Activated naive CD4-positive, alpha-beta T cell treated with anti-CD3 and anti-CD28 coated beads, Interleukin-2, amount 50 U/mL, for 24 hours (primary cell): ENCODE measurements around the gene PYCR2.

ENCODE experiments used
- H3K27ac Mint-ChIP-seq: one replicate; pipeline ENCODE4 v1.8.0; 2021; ENCODE audit warnings: mild to moderate bottlenecking, mixed read lengths
- H3K27me3 Mint-ChIP-seq: one replicate; pipeline ENCODE4 v1.8.0; 2021; ENCODE audit warnings: mixed read lengths
- H3K36me3 Mint-ChIP-seq: one replicate; pipeline ENCODE4 v1.8.0; 2021; ENCODE audit warnings: mixed read lengths
- H3K4me1 Mint-ChIP-seq: one replicate; pipeline ENCODE4 v1.8.0; 2021; ENCODE audit warnings: mixed read lengths
- H3K4me3 Mint-ChIP-seq: one replicate; pipeline ENCODE4 v1.8.0; 2021; ENCODE audit warnings: mild to moderate bottlenecking, mixed read lengths
- H3K9me3 Mint-ChIP-seq: one replicate; pipeline ENCODE4 v1.8.0; 2021; ENCODE audit warnings: mixed read lengths

Gene PYCR2

GRCh38 chr1:225881081-225881958 is 42.7 kb downstream of the PYCR2 start:
- no peaks in the 10 kb centered on the region for H3K27me3 Mint-ChIP-seq
- H3K27ac Mint-ChIP-seq, result peak overlapping the region; percentile 83
- H3K9me3 Mint-ChIP-seq, result no peaks in the 10 kb centered on the region

GRCh38 chr1:225880636-225881035 is 43.4 kb downstream of the PYCR2 start:
- Mint-ChIP-seq H3K27me3 (no peaks in the 10 kb centered on the region), H3K9me3 (no peaks in the 10 kb centered on the region), H3K27ac (no peak overlapping the region), H3K4me1 (peaks cover 70% of the 10 kb centered on the region), H3K36me3 (no peaks in the 10 kb centered on the region), H3K4me3 (peak overlapping the region; percentile 87)

More at GRCh38 chr1:225881081-225881958, 42.7 kb downstream of the PYCR2 start:
- Mint-ChIP-seq H3K36me3 (no peaks in the 10 kb centered on the region), H3K4me3 (peak overlapping the region; percentile 87), H3K4me1 (peaks cover 63% of the 10 kb centered on the region)

GRCh38 chr1:225880222-225880588 is 43.8 kb downstream of the PYCR2 start:
- H3K4me3 Mint-ChIP-seq, result peak overlapping the region; percentile 87
- no peaks in the 10 kb centered on the region for H3K27me3 Mint-ChIP-seq
- no peaks in the 10 kb centered on the region for H3K9me3 Mint-ChIP-seq
- peak overlapping the region; percentile 70 for H3K27ac Mint-ChIP-seq
- peaks cover 74% of the 10 kb centered on the region for H3K4me1 Mint-ChIP-seq
- H3K36me3 Mint-ChIP-seq, result no peaks in the 10 kb centered on the region

- Mint-ChIP-seq H3K36me3 (no peaks in the 10 kb centered on the region), H3K4me3 (peak overlapping the region; percentile 87), H3K27me3 (no peaks in the 10 kb centered on the region), H3K27ac (peak overlapping the region; percentile 70), H3K4me1 (peaks cover 76% of the 10 kb centered on the region), H3K9me3 (no peaks in the 10 kb centered on the region)
Measured at GRCh38 chr1:225879521-225880221, 44.4 kb downstream of the PYCR2 start.

- no peaks in the 10 kb centered on the region for H3K9me3 Mint-ChIP-seq
- peak overlapping the region; percentile 57 for H3K4me3 Mint-ChIP-seq
- no peaks in the 10 kb centered on the region for H3K27me3 Mint-ChIP-seq
- peaks cover 75% of the 10 kb centered on the region for H3K4me1 Mint-ChIP-seq
- H3K36me3 Mint-ChIP-seq, result no peaks in the 10 kb centered on the region
- H3K27ac Mint-ChIP-seq, result peak overlapping the region; percentile 51
Measured at GRCh38 chr1:225878282-225878681, 45.8 kb downstream of the PYCR2 start.

- Mint-ChIP-seq H3K36me3 (no peaks in the 10 kb centered on the region), H3K4me3 (peak overlapping the region; percentile 53)
Measured at GRCh38 chr1:225877580-225877979, 46.5 kb downstream of the PYCR2 start.

GRCh38 chr1:225876900-225877510 is 47.0 kb downstream of the PYCR2 start:
- Mint-ChIP-seq H3K27me3 (no peaks in the 10 kb centered on the region), H3K4me1 (peaks cover 77% of the 10 kb centered on the region), H3K4me3 (peak overlapping the region; percentile 53), H3K27ac (peak overlapping the region; percentile 23), H3K9me3 (no peaks in the 10 kb centered on the region), H3K36me3 (no peaks in the 10 kb centered on the region)

More at GRCh38 chr1:225877580-225877979, 46.5 kb downstream of the PYCR2 start:
- Mint-ChIP-seq H3K27ac (peak overlapping the region; percentile 70), H3K27me3 (no peaks in the 10 kb centered on the region), H3K4me1 (peaks cover 76% of the 10 kb centered on the region), H3K9me3 (no peaks in the 10 kb centered on the region)

GRCh38 chr1:225875044-225875815 is 48.8 kb downstream of the PYCR2 start:
- no peaks in the 10 kb centered on the region for H3K9me3 Mint-ChIP-seq
- no peak overlapping the region for H3K4me3 Mint-ChIP-seq
- H3K4me1 Mint-ChIP-seq, result peaks cover 80% of the 10 kb centered on the region
- no peaks in the 10 kb centered on the region for H3K27me3 Mint-ChIP-seq
- H3K36me3 Mint-ChIP-seq, result peaks cover 3% of the 10 kb centered on the region
- H3K27ac Mint-ChIP-seq, result peak overlapping the region; percentile 71

- Mint-ChIP-seq H3K9me3 (no peaks in the 10 kb centered on the region), H3K27me3 (no peaks in the 10 kb centered on the region), H3K4me3 (no peak overlapping the region), H3K4me1 (peaks cover 73% of the 10 kb centered on the region), H3K36me3 (peaks cover 3% of the 10 kb centered on the region), H3K27ac (no peak overlapping the region)
Measured at GRCh38 chr1:225874431-225874830, 49.6 kb downstream of the PYCR2 start.

GRCh38 chr1:225873281-225873850 is 50.7 kb downstream of the PYCR2 start:
- Mint-ChIP-seq H3K27me3 (no peaks in the 10 kb centered on the region), H3K36me3 (peaks cover 6% of the 10 kb centered on the region), H3K9me3 (no peaks in the 10 kb centered on the region), H3K27ac (peak overlapping the region; percentile 62), H3K4me1 (peaks cover 66% of the 10 kb centered on the region), H3K4me3 (no peak overlapping the region)

GRCh38 chr1:225872075-225872430 is 52.0 kb downstream of the PYCR2 start:
- Mint-ChIP-seq H3K4me3 (no peak overlapping the region), H3K9me3 (no peaks in the 10 kb centered on the region), H3K27ac (peak overlapping the region; percentile 46), H3K36me3 (peaks cover 8% of the 10 kb centered on the region), H3K27me3 (no peaks in the 10 kb centered on the region), H3K4me1 (peaks cover 65% of the 10 kb centered on the region)

GRCh38 chr1:225871359-225872074 is 52.5 kb downstream of the PYCR2 start:
- peaks cover 9% of the 10 kb centered on the region for H3K36me3 Mint-ChIP-seq
- H3K9me3 Mint-ChIP-seq, result no peaks in the 10 kb centered on the region

GRCh38 chr1:225870911-225871310 is 53.1 kb downstream of the PYCR2 start:
- Mint-ChIP-seq H3K27ac (peak overlapping the region; percentile 80), H3K36me3 (peaks cover 9% of the 10 kb centered on the region), H3K27me3 (no peaks in the 10 kb centered on the region), H3K4me3 (no peak overlapping the region), H3K4me1 (peaks cover 65% of the 10 kb centered on the region), H3K9me3 (no peaks in the 10 kb centered on the region)

More at GRCh38 chr1:225871359-225872074, 52.5 kb downstream of the PYCR2 start:
- no peak overlapping the region for H3K4me3 Mint-ChIP-seq
- no peaks in the 10 kb centered on the region for H3K27me3 Mint-ChIP-seq
- H3K4me1 Mint-ChIP-seq, result peaks cover 65% of the 10 kb centered on the region
- peak overlapping the region; percentile 80 for H3K27ac Mint-ChIP-seq
